T-cell (primary cell): Measurements from ENCODE around the gene CERS1. TPM values are rescaled to one million over a fixed set of nuclear protein-coding genes. Genes with fewer than 3 reads are reported as not detected.

Source experiments
- ATAC-seq, 4 experiments: fragments of 200-7000 bp in 3 of 4; fragments of 150-1000 bp in 1 of 4; cut with Tn5 transposase; replicated peaks in 1 of 4; 1 replicate in 3 of 4; 2 replicates in 1 of 4; pipeline ENCODE4 v1.10.0; 2021; ENCODE audit warnings: moderate library complexity in 3 of 4, mild to moderate bottlenecking in 2 of 4, moderate number of reproducible peaks in 1 of 4
- CTCF ChIA-PET, 2 donors: fragments of 300-600 bp; sonication (Branson Sonifier 250); formaldehyde crosslinking; loops; one replicate each; lab custom pipeline; 2022; ENCODE audit warnings: antibody characterized with exemption in 2 of 2; lab: Charles Lee
- POLR2A ChIA-PET, 2 donors: fragments of 300-600 bp; sonication (Branson Sonifier 250); formaldehyde crosslinking; loops; one replicate each; lab custom pipeline; 2022; ENCODE audit warnings: antibody characterized with exemption in 2 of 2; lab: Charles Lee
- DNase-seq, 35 experiments: peaks; one replicate each; pipeline versions ENCODE4 v3.0.0 to v3.0.0-alpha.2; 2013 to 2023
- H3K27ac ChIP-seq: one replicate; pipeline ENCODE4 v1.5.1; 2013; ENCODE audit warnings: low read length
- H3K27me3 ChIP-seq, 2 experiments: replicated peaks in 1 of 2; 1 replicate in 1 of 2; 2 replicates in 1 of 2; pipeline versions ENCODE4 v1.6.1 to v1.7.0; 2013; ENCODE audit warnings: low read length in 1 of 2, mixed read lengths in 1 of 2; ENCODE audit not compliant: control insufficient read depth in 2 of 2, insufficient read depth in 2 of 2; ENCODE audit errors: extremely low read depth in 1 of 2
- H3K36me3 ChIP-seq, 2 donors: 1 replicate in 1 of 2; 2 replicates in 1 of 2; pipeline versions ENCODE4 v1.6.1 to v1.7.0; 2013; ENCODE audit warnings: low read length in 1 of 2; ENCODE audit not compliant: control insufficient read depth in 2 of 2, insufficient read depth in 1 of 2; ENCODE audit errors: extremely low read depth in 1 of 2
- H3K4me1 ChIP-seq, 2 experiments: 1 replicate in 1 of 2; 2 replicates in 1 of 2; pipeline versions ENCODE4 v1.6.1 to v1.7.0; 2013; ENCODE audit warnings: low read length in 2 of 2, mixed read lengths in 1 of 2; ENCODE audit not compliant: insufficient read depth in 2 of 2, control insufficient read depth in 1 of 2; ENCODE audit errors: extremely low read depth in 1 of 2
- H3K4me3 ChIP-seq, 2 donors: 1 replicate in 1 of 2; 2 replicates in 1 of 2; pipeline versions ENCODE4 v1.5.1 to v1.7.0; 2013; ENCODE audit warnings: mild to moderate bottlenecking in 2 of 2, low read length in 1 of 2, moderate library complexity in 1 of 2; ENCODE audit not compliant: control insufficient read depth in 1 of 2; ENCODE audit errors: extremely low read depth in 1 of 2
- H3K9me3 ChIP-seq: 2 replicates; pipeline ENCODE4 v1.7.0; 2013
- H3K27ac Mint-ChIP-seq, 2 donors: one replicate each; pipeline ENCODE4 v1.8.0; 2020 to 2021; ENCODE audit warnings: mild to moderate bottlenecking in 2 of 2, mixed read lengths in 2 of 2
- H3K27me3 Mint-ChIP-seq, 2 donors: one replicate each; pipeline ENCODE4 v1.8.0; 2021 to 2022; ENCODE audit warnings: mixed read lengths in 2 of 2
- H3K36me3 Mint-ChIP-seq: one replicate; pipeline ENCODE4 v1.8.0; 2021; ENCODE audit warnings: mixed read lengths
- H3K4me1 Mint-ChIP-seq, 3 donors: one replicate each; pipeline ENCODE4 v1.8.0; 2020 to 2022; ENCODE audit warnings: mixed read lengths in 3 of 3, mild to moderate bottlenecking in 1 of 3
- H3K4me3 Mint-ChIP-seq, 3 donors: one replicate each; pipeline ENCODE4 v1.8.0; 2020 to 2022; ENCODE audit warnings: mild to moderate bottlenecking in 3 of 3, mixed read lengths in 3 of 3, moderate library complexity in 3 of 3
- H3K9me3 Mint-ChIP-seq, 3 donors: one replicate each; pipeline ENCODE4 v1.8.0; 2020 to 2022; ENCODE audit warnings: mixed read lengths in 3 of 3
- WGBS: methylation state at CpG from one replicate; pipeline ENCODE4 v1.1.5; 2013; ENCODE audit warnings: missing lambda C conversion rate; ENCODE audit not compliant: insufficient coverage; 5-methylcytosine and 5-hydroxymethylcytosine counted together
- total RNA-seq, 35 experiments: library from RNA in 6 of 35; stranded (reverse) in 6 of 35; fragments of 120-200 nt in 1 of 35; gene quantifications; one replicate each; pipeline versions ENCODE4 v1.2.1 to v1.2.4 and lab custom pipeline; 2013 to 2026

CERS1 gene
- total RNA-seq, 5 donors from 2014 or later (not counting 1 experiment from before 2014, with no cell fraction given), result 0.20 TPM; not detected in 3

DNA sequence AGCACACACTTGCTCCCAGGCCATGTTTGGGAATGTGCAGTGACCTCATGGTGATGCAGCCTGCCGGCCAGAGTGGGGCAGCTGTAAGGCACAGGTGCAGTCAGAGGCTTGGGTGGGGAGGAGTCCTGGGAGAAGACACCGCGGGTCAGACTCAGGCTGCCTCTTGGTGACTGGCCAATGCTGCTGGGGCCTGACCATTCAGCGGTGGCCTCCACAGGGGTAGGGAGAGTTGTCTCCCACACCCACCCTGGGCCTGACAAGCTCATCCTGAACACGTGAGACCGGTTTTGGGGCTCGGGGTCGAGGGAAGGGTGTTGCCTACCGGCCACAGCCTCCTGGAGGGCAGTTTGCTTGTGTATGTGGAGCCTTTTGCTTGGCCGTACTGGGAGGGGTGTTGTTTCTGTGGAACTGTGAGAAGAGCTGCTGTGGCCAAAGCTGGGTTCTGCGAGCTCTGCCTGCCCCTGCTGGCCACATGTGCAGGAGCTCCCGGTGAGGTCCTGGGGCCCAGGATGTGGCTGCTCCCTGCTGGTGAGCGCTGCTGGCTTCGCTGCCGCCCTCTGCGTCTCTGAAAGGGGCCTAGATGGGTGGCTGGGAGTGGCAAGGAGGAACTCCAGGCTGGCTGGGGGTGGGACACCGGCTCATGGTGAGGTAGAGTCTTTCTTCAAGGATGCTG lies 42.1 kb downstream of the CERS1 start:
- Histone ChIP-seq H3K27me3 (no peaks in the 10 kb centered on the region), H3K27ac (no peak overlapping the region), H3K9me3 (no peaks in the 10 kb centered on the region), H3K36me3 (peaks cover 67 to 99% of the 10 kb centered on the region in 2 donors), H3K4me1 (peaks cover 0 to 13% of the 10 kb centered on the region in 2 experiments), H3K4me3 (no peak overlapping the region)
- no peaks in the 10 kb centered on the region for H3K9me3 Mint-ChIP-seq
- no peak overlapping the region for H3K4me3 Mint-ChIP-seq
- CTCF ChIA-PET, result interaction anchor here in 1 of 2 donors (0.6 kb wide), 1 partner anchor 1352 kb away, joined by 5 read pairs; no protein-coding TSS in a partner anchor
- no peaks in the 10 kb centered on the region for H3K27me3 Mint-ChIP-seq
- no peak for ATAC-seq
- POLR2A ChIA-PET, result no interaction called here
- H3K36me3 Mint-ChIP-seq, result peaks cover 65% of the 10 kb centered on the region
- DNase-seq, result no peak
- H3K4me1 Mint-ChIP-seq, result peaks cover 3 to 12% (median 6%) of the 10 kb centered on the region in 3 donors
- WGBS, result 97% methylated on average over 15 of the region's 17 CpGs
- H3K27ac Mint-ChIP-seq, result no peak overlapping the region

DNA sequence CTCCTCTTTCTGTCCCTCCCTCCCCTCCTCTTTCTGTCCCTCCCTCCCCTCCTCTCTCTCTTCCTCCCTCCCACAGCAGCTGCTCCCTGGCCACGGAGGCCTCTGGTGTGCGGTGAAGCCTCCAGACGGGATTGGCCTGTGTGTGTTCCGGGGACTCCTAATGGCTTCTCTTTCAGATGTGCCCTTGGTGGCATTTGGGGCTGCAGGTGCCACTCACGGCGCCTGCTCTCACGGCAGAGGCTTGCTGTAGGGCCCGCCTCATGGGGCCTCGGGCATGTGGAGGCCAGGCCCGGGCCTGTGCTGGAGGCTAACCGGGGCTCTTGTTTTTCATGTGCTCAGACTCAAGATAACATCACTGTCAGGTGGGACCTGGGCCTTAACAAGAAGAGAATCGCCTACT lies 43.3 kb downstream of the CERS1 start:
- WGBS, result 97% methylated on average over 10 of the region's 12 CpGs
- ChIA-PET POLR2A (interaction anchor here (0.6 kb wide), 2 partner anchors 16 to 290 kb away, joined by 3 to 5 read pairs; no protein-coding TSS in a partner anchor), CTCF (no interaction called here)
- Histone ChIP-seq H3K27ac (no peak overlapping the region), H3K36me3 (peaks cover 65 to 98% of the 10 kb centered on the region in 2 donors), H3K9me3 (no peaks in the 10 kb centered on the region), H3K27me3 (no peaks in the 10 kb centered on the region), H3K4me1 (peaks cover 2 to 20% of the 10 kb centered on the region in 2 experiments), H3K4me3 (no peak overlapping the region)
- DNase-seq (no peak), ATAC-seq (no peak)
- Mint-ChIP-seq H3K27ac (no peak overlapping the region), H3K4me3 (no peak overlapping the region), H3K36me3 (peaks cover 62% of the 10 kb centered on the region), H3K27me3 (no peaks in the 10 kb centered on the region), H3K9me3 (no peaks in the 10 kb centered on the region), H3K4me1 (peaks cover 7 to 24% (median 8%) of the 10 kb centered on the region in 3 donors)

DNA sequence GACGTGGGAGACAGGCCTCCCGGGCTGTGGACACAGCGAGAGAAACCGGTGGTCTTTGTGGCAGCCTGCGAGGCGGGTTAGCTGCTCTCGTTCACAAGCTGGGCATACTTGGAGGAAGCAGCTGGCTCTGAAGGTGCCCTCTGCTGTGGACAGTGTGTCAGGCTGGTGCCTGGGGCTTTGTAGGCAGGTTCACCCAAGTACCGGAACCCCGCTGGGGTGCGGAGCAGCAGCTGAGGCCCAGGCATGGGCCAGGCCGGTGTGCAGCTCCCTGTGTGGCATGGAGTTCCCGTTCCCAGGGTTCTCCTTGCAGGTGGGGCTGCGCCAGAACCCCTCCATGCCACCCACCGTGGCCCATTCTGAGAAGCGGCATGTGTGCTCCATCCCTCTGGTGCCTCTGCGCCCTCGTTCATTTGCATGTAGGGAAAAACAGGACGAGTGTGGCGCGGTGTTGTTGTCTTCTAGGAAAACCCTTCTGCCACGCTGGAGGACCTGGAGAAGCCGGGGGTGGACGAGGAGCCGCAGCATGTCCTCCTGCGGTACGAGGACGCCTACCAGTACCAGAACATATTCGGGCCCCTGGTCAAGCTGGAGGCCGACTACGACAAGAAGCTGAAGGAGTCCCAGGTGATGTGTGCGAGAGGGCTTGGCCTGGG lies 44.2 kb downstream of the CERS1 start:
- H3K27me3 Mint-ChIP-seq, result no peaks in the 10 kb centered on the region
- H3K4me3 ChIP-seq, result no peak overlapping the region
- WGBS, result 98% methylated on average over 29 of the region's 31 CpGs
- peaks cover 15 to 32% (median 15%) of the 10 kb centered on the region in 3 donors for H3K4me1 Mint-ChIP-seq
- ATAC-seq, result no peak
- DNase-seq, result no peak
- no peaks in the 10 kb centered on the region for H3K9me3 ChIP-seq
- POLR2A ChIA-PET, result interaction anchor here in 1 of 2 donors (0.6 kb wide), 1 partner anchor 289 kb away, joined by 5 read pairs; no protein-coding TSS in a partner anchor
- peaks cover 58 to 91% of the 10 kb centered on the region in 2 donors for H3K36me3 ChIP-seq
- H3K9me3 Mint-ChIP-seq, result no peaks in the 10 kb centered on the region
- CTCF ChIA-PET, result interaction anchor here in 1 of 2 donors (0.6 kb wide), 1 partner anchor 596 kb away, joined by 6 read pairs; no protein-coding TSS in a partner anchor
- H3K27me3 ChIP-seq, result no peaks in the 10 kb centered on the region
- no peak overlapping the region for H3K27ac ChIP-seq
- H3K4me1 ChIP-seq, result peaks cover 3 to 27% of the 10 kb centered on the region in 2 experiments
- no peak overlapping the region for H3K27ac Mint-ChIP-seq
- H3K4me3 Mint-ChIP-seq, result no peak overlapping the region
- H3K36me3 Mint-ChIP-seq, result peaks cover 61% of the 10 kb centered on the region

DNA sequence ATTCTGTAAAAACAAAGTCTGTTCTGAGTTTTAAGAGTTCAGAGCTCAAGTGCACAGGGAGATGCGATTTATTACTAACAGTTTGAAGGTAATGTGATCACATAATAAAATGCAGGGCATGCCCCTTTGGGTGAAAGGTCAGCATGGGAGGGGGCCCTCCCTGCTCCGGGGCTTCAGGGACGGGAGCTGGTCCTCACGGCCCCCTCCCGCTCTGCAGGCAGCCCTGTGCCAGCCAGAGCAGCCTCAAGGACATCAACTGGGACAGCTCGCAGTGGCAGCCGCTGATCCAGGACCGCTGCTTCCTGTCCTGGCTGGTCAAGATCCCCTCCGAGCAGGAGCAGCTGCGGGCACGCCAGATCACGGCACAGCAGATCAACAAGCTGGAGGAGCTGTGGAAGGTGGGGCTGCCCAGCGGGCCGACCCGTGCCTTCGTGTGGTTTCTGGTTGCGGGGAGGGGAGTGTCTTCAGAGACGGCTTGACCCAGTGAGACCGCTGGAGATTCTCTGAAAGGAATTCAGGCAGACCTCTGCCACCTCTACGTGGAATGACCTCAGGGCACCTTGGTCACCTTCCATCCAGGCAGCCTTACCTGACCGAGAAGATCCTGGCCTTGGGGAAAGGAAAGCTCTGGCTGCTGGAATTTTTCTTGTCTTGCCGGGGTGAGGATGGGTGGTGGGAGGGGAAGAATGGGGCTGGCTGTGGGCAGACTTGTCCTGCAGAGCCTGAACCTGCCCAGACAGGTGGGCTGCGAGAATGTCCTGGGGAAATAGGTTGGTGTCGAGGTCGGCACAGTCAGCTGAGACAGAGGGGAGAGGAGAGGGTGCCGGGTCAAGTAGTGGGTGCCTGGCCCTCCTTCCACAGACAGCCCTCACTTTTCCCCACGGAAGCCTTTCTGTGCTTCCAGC lies 45.2 kb downstream of the CERS1 start:
- Histone ChIP-seq H3K4me3 (no peak overlapping the region), H3K36me3 (peaks cover 65 to 86% of the 10 kb centered on the region in 2 donors), H3K4me1 (peaks cover 3 to 36% of the 10 kb centered on the region in 2 experiments), H3K27me3 (no peaks in the 10 kb centered on the region), H3K9me3 (no peaks in the 10 kb centered on the region), H3K27ac (no peak overlapping the region)
- CTCF ChIA-PET, result no interaction called here
- POLR2A ChIA-PET, result interaction anchor here in 1 of 2 donors (0.6 kb wide), 1 partner anchor 26 kb away, joined by 4 read pairs; no protein-coding TSS in a partner anchor
- Mint-ChIP-seq H3K27me3 (no peaks in the 10 kb centered on the region), H3K27ac (no peak overlapping the region), H3K4me1 (peaks cover 24 to 43% (median 26%) of the 10 kb centered on the region in 3 donors), H3K36me3 (peaks cover 57% of the 10 kb centered on the region), H3K4me3 (no peak overlapping the region), H3K9me3 (no peaks in the 10 kb centered on the region)
- WGBS, result 92% methylated on average over 22 of the region's 27 CpGs
- ATAC-seq, result no peak
- no peak for DNase-seq

DNA sequence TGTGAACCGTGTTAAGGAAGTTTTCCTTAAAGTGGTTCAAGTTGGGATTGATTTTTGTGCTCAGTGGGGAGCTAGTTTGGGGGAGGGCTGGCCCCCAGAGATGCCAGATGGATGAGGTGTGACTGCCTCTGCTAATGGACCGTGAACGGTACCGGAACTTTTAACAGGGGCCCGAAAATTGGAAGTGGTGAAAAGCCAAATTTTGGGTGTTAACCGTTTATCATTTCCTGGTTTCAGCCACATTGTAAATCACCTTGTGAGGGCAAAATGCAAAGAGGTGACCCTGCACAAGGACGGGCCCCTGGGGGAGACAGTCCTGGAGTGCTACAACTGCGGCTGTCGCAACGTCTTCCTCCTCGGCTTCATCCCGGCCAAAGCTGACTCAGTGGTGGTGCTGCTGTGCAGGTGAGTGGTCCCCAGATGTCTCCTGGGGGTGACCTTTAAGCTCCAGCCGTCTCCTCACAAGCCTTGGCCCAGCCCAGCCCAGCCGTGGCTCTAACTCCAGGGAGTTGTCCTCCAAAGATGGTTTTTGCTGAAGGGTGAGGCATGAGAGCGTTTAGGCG lies 46.0 kb downstream of the CERS1 start:
- Histone ChIP-seq H3K4me3 (no peak overlapping the region), H3K9me3 (no peaks in the 10 kb centered on the region), H3K27me3 (no peaks in the 10 kb centered on the region), H3K27ac (no peak overlapping the region), H3K4me1 (peaks cover 3 to 44% of the 10 kb centered on the region in 2 experiments), H3K36me3 (peaks cover 58 to 78% of the 10 kb centered on the region in 2 donors)
- H3K4me1 Mint-ChIP-seq, result peaks cover 31 to 50% (median 32%) of the 10 kb centered on the region in 3 donors
- WGBS, result 67% methylated on average over 14 of the region's 16 CpGs
- DNase-seq (no peak), ATAC-seq (no peak)
- ChIA-PET POLR2A (interaction anchor here in 1 of 2 donors (0.6 kb wide), 1 partner anchor 27 kb away, joined by 4 read pairs; no protein-coding TSS in a partner anchor), CTCF (no interaction called here)
- H3K27me3 Mint-ChIP-seq, result no peaks in the 10 kb centered on the region
- H3K4me3 Mint-ChIP-seq, result no peak overlapping the region
- H3K9me3 Mint-ChIP-seq, result no peaks in the 10 kb centered on the region
- peaks cover 53% of the 10 kb centered on the region for H3K36me3 Mint-ChIP-seq
- no peak overlapping the region for H3K27ac Mint-ChIP-seq
